ENCODE data around the gene ISG20L2.

DNA sequence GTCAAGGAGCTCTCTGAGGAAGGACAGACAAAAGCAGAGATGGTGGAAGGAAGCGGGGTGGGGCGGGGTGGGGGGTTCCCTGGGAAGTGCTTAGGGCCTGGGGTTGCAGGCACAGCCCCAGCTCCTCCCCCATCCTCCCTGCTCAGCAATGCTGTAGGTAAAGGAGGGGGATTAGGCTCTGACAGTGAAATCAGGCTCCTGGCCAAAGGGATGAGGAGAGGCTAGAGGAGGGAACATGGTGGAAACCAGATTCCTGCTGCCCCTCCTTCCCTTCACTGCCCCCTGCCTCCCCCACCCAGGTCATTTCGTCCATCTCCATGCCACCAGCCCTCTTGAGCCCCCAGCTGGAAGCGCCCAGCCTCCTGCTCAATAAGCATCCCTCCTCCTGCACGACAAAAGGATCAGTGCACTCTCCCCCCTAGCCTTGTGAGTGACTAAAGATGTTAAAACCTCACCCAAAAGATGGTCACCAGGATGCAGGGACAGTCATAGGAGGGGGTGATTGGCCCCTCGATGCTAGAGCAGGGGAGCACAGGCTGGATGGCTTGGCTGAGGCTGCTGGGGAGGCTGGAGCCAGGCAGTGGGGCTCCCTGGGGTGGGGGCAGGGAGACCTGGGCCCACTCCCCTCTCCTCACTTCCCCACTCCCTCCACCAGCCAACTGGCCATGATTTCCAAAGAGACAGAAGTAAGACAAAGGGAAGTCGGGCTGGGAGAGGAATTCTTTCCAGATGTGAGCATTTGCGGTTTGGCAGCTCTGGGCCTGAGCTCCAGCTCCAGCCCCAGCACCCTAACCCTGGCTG, 20.9 kb downstream of the ISG20L2 start:
- TF ChIP-seq PBX3 (IDR thresholded peaks at IDR 0.05) (no peak), JUND (IDR thresholded peaks at IDR 0.05) (no peak), IRF3 (IDR thresholded peaks at IDR 0.05; ENCODE audit: low read depth, low read length) (no peak), EP300 (IDR thresholded peaks at IDR 0.05; ENCODE audit: borderline replicate concordance in 1 of 2, low read depth in 1 of 2, low read length in 1 of 2) (no peak), POLR2AphosphoS5 (IDR thresholded peaks at IDR 0.05; ENCODE audit: low read depth, low read length) (no peak), CTCF (IDR thresholded peaks at IDR 0.05) (no peak), RXRA (IDR thresholded peaks at IDR 0.05; ENCODE audit: borderline replicate concordance, low read depth) (no peak), REST (IDR thresholded peaks at IDR 0.05; ENCODE audit: low read depth, low read length) (no peak), USF2 (IDR thresholded peaks at IDR 0.05; ENCODE audit: borderline replicate concordance, low read depth, low read length) (no peak)

Data from SK-N-SH (cell line).